K562 (cell line): Measurements from ENCODE around the gene NDUFB3. TPM values are rescaled to one million over a fixed set of nuclear protein-coding genes. Genes with fewer than 3 reads are reported as not detected.
A peak's percentile ranks its signal among the peaks of the same experiment; 100 is the strongest.

Source experiments
- BHLHE40 ChIP-seq: IDR thresholded peaks from 2 replicates; pipeline ENCODE4 v1.6.1; 2011; ENCODE audit warnings: low read length, improper control_type of control experiment
- CBX3 ChIP-seq, 2 experiments: IDR thresholded peaks; 1 replicate in 1 of 2; 2 replicates in 1 of 2; pipeline ENCODE4 v1.6.1; 2012; ENCODE audit warnings: inconsistent platforms in 2 of 2, low read length in 2 of 2, borderline replicate concordance in 1 of 2, control low read depth in 1 of 2
- CC2D1A ChIP-seq: fragments of 450-650 bp; IDR thresholded peaks from 2 replicates; pipeline ENCODE4 v1.6.1; 2017; ENCODE audit warnings: mild to moderate bottlenecking
- ESRRA ChIP-seq: fragments of 450-650 bp; IDR thresholded peaks from 2 replicates; pipeline ENCODE4 v1.6.1; 2014; ENCODE audit warnings: low read depth, mild to moderate bottlenecking, moderate library complexity, borderline replicate concordance
- ETV5 ChIP-seq: sonication (generic); formaldehyde crosslinking; IDR thresholded peaks from 2 replicates; pipeline ENCODE4 v1.4.0; 2020; ENCODE audit warnings: low read depth, mild to moderate bottlenecking, missing genetic modification reagents
- FOXP1 ChIP-seq: sonication (generic); formaldehyde crosslinking; IDR thresholded peaks from 2 replicates; pipeline ENCODE4 v1.8.0; 2022; ENCODE audit warnings: mild to moderate bottlenecking, missing genetic modification reagents
- GABPB2 ChIP-seq: fragments of 250-450 bp; sonication (Bioruptor Pico); conservative IDR thresholded peaks from 2 replicates; pipeline ENCODE4 v1.5.1; 2021; ENCODE audit warnings: mild to moderate bottlenecking
- HEY1 ChIP-seq: fragments of 250-450 bp; sonication (Bioruptor Pico); IDR thresholded peaks from 2 replicates; pipeline ENCODE4 v1.5.0; 2020; ENCODE audit warnings: mild to moderate bottlenecking, moderate library complexity, borderline replicate concordance
- LARP7 ChIP-seq: fragments of 450-650 bp; IDR thresholded peaks from 2 replicates; pipeline ENCODE4 v1.6.1; 2016
- RBM25 ChIP-seq: fragments of 200-400 bp; formaldehyde crosslinking; IDR thresholded peaks from 2 replicates; pipeline ENCODE4 v1.6.1; 2018; ENCODE audit warnings: low read length, low read depth, moderate library complexity; ENCODE audit not compliant: severe bottlenecking
- SMARCC2 ChIP-seq: fragments of 450-650 bp; IDR thresholded peaks from 2 replicates; pipeline ENCODE4 v1.6.1; 2017; ENCODE audit warnings: antibody characterized with exemption, moderate library complexity, mild to moderate bottlenecking, low read depth
- SNIP1 ChIP-seq: fragments of 450-650 bp; IDR thresholded peaks from 2 replicates; pipeline ENCODE4 v1.7.1; 2017; ENCODE audit warnings: low read depth, mild to moderate bottlenecking
- ZBTB34 ChIP-seq: fragments of 250-450 bp; sonication (Bioruptor Pico); IDR thresholded peaks from 2 replicates; pipeline ENCODE4 v1.8.0; 2021; ENCODE audit warnings: mild to moderate bottlenecking, moderate library complexity
- ZNF175 ChIP-seq: fragments of 200-800 bp; sonication (Bioruptor generic); IDR thresholded peaks from 2 replicates; pipeline ENCODE4 v1.6.1; 2016; ENCODE audit warnings: low read depth, mild to moderate bottlenecking, missing genetic modification characterization, missing compliant biosample characterization
- ZNF184 ChIP-seq: sonication (generic); formaldehyde crosslinking; IDR thresholded peaks from 2 replicates; pipeline ENCODE4 v1.5.0; 2020; ENCODE audit warnings: missing genetic modification reagents
- ZNF274 ChIP-seq: IDR thresholded peaks from 2 replicates; pipeline ENCODE4 v1.6.1; 2011; ENCODE audit warnings: low read depth, mild to moderate bottlenecking, low read length, moderate library complexity, borderline replicate concordance
- ZNF431 ChIP-seq: sonication (generic); formaldehyde crosslinking; IDR thresholded peaks from 2 replicates; pipeline ENCODE4 v1.8.0; 2022; ENCODE audit warnings: mild to moderate bottlenecking, missing genetic modification reagents
- ZNF699 ChIP-seq: fragments of 250-450 bp; sonication (Bioruptor Pico); IDR thresholded peaks from 2 replicates; pipeline ENCODE4 v1.8.0; 2021; ENCODE audit warnings: mild to moderate bottlenecking, moderate library complexity; ENCODE audit not compliant: insufficient replicate concordance
- polyA plus RNA-seq, 8 experiments: library from polyadenylated mRNA; depleted of rRNA in 4 of 8; stranded (reverse) in 5 of 8; unstranded in 3 of 8; fragments of >200 nt; fragmentation: Nextera tagmentation in 2 of 8; fragmentation: Illumina TruSeq in 1 of 8; extraction: Ambion mirVana in 2 of 8; extraction: Trizol in 1 of 8; gene quantifications; 2 replicates each; pipeline versions ENCODE4 v1.2.1 to v1.2.3, GENCODE V29; 2011 to 2014; ENCODE audit warnings: inconsistent platforms in 1 of 8, missing spikeins in 1 of 8
- total RNA-seq, 7 experiments: library from RNA; depleted of rRNA in 6 of 7; stranded (reverse); fragments of >200 nt in 6 of 7; fragmentation: Illumina TruSeq in 2 of 7; extraction: Trizol in 2 of 7; gene quantifications; 2 replicates each; pipeline versions ENCODE4 v1.2.1 to v1.2.3, GENCODE V29; 2011 to 2021; ENCODE audit warnings: low replicate concordance in 1 of 7
- TF ChIP-seq, protein P1 (sequence below): fragments of 450-650 bp; IDR thresholded peaks from 2 replicates; pipeline ENCODE4 v1.6.1; 2016; ENCODE audit warnings: missing biosample characterization, missing genetic modification characterization

NDUFB3 gene
- total and polyA plus RNA-seq, 9 of the 15 experiments (the other 6 are each of a cell fraction or from before 2014, with no cell fraction given), result 126 to 786 (median 156) TPM

DNA sequence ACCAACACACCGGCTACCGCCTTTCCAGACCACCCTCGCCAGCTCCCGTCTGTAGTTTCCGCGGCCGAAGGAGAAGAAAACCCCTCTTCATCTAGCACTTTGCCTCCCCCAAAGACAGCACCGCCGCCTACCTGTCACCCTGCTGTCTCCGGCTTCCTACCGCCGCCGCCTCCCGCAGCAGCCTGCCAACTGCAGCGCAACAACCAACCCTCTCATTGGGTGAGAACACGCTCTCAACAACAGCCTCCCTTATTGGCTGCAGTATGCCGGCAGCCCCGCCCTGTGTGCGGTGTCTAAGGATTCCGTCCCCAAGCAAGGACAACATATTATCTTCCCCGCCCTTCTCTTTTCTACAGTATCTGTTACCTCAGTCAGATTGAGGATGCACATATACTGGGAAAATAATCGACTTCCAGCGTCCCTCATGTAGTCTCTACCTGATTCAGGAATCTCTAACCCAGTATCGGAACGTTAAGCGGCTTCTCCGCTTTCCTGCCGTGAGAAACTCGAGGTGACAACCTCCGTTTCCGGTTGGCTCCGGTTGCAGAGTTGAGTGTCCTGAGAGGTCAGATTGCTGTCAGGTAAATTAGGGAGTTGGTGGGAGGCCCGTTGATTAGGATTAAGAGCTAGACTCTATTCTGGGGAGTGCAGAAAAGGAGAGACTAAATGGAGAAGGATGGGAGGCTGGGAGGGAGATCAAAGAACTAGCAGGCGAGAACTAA lies at the start of gene NDUFB3, which contains the start of gene HYCC2 (continued):
- no peak; the same call in 1 of the 2 replicates for TF ChIP-seq ETV5 (CRISPR knock-in tag)
- no peak for TF ChIP-seq SMARCC2
- no peak for TF ChIP-seq GABPB2 (CRISPR knock-in tag)
- no peak for TF ChIP-seq ZNF184
- 0 out of 2 replicates have a peak, but pooled peaks have one; percentile 8 for TF ChIP-seq LARP7
- TF ChIP-seq, protein P1, sequence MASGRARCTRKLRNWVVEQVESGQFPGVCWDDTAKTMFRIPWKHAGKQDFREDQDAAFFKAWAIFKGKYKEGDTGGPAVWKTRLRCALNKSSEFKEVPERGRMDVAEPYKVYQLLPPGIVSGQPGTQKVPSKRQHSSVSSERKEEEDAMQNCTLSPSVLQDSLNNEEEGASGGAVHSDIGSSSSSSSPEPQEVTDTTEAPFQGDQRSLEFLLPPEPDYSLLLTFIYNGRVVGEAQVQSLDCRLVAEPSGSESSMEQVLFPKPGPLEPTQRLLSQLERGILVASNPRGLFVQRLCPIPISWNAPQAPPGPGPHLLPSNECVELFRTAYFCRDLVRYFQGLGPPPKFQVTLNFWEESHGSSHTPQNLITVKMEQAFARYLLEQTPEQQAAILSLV (tag), result no peak
- no peak for TF ChIP-seq ZNF175 (CRISPR knock-in tag)
- no peak for TF ChIP-seq HEY1 (CRISPR knock-in tag)
- TF ChIP-seq CBX3 (IDR thresholded peaks at IDR 0.05; ENCODE audit: borderline replicate concordance in 1 of 2, low read length in 2 of 2), result peak in 1 of 2 experiments; percentile 93; a peak in 2 of 3 replicates
- no peak for TF ChIP-seq ZBTB34 (CRISPR knock-in tag)
- TF ChIP-seq SNIP1, result no peak
- no peak for TF ChIP-seq ZNF431 (CRISPR knock-in tag)
- TF ChIP-seq ZNF699 (CRISPR knock-in tag), result no peak
- TF ChIP-seq RBM25, result peak; percentile 18
- TF ChIP-seq BHLHE40, result no peak
- TF ChIP-seq FOXP1 (CRISPR knock-in tag), result no peak
- TF ChIP-seq CC2D1A, result peak; percentile 81
- TF ChIP-seq ESRRA, result peak; percentile 93
- no peak for TF ChIP-seq ZNF274
